Smooth muscle cell (in vitro differentiated cells): ENCODE results near the gene KCNJ5. TPM values are rescaled to one million over a fixed set of nuclear protein-coding genes. Genes with fewer than 3 reads are reported as not detected.

Experiments used
- DNase-seq: peaks from one replicate; lab custom pipeline; 2025; ENCODE audit not compliant: unreplicated experiment; lab: John Stamatoyannopoulos, UW
- H2AFZ ChIP-seq: fragments of 200-600 bp; sonication (generic); 2 replicates; pipeline ENCODE4 v1.6.0; 2016; ENCODE audit warnings: antibody characterized with exemption, low read depth, mild to moderate bottlenecking
- H3F3A ChIP-seq: fragments of 200-600 bp; sonication (generic); 2 replicates; pipeline ENCODE4 v1.6.0; 2017; ENCODE audit warnings: antibody characterized with exemption, low read depth
- H3K27ac ChIP-seq: fragments of 200-600 bp; sonication (generic); 2 replicates; pipeline ENCODE4 v1.5.1; 2016; ENCODE audit warnings: low read depth, mild to moderate bottlenecking
- H3K27me3 ChIP-seq: fragments of 200-600 bp; sonication (generic); 2 replicates; pipeline ENCODE4 v1.6.1; 2016; ENCODE audit warnings: low read depth, mild to moderate bottlenecking
- H3K36me3 ChIP-seq: fragments of 200-600 bp; sonication (generic); 2 replicates; pipeline ENCODE4 v1.5.1; 2016; ENCODE audit warnings: low read depth
- H3K4me1 ChIP-seq: fragments of 200-600 bp; sonication (generic); 2 replicates; pipeline ENCODE4 v1.5.1; 2016; ENCODE audit warnings: low read depth
- H3K4me2 ChIP-seq: fragments of 200-600 bp; sonication (generic); 2 replicates; pipeline ENCODE4 v1.6.0; 2016; ENCODE audit warnings: mild to moderate bottlenecking
- H3K4me3 ChIP-seq: fragments of 200-600 bp; sonication (generic); 2 replicates; pipeline ENCODE4 v1.5.1; 2016; ENCODE audit warnings: mild to moderate bottlenecking
- H3K79me2 ChIP-seq: fragments of 200-600 bp; sonication (generic); 2 replicates; pipeline ENCODE4 v1.6.0; 2016; ENCODE audit warnings: low read depth, mild to moderate bottlenecking
- H3K9ac ChIP-seq: fragments of 200-600 bp; sonication (generic); 2 replicates; pipeline ENCODE4 v1.6.0; 2016; ENCODE audit warnings: low read depth
- H3K9me3 ChIP-seq: fragments of 200-600 bp; sonication (generic); replicated peaks from 2 replicates; pipeline ENCODE4 v1.5.1; 2016; ENCODE audit warnings: low read depth
- H4K20me1 ChIP-seq: fragments of 200-600 bp; sonication (generic); 2 replicates; pipeline ENCODE4 v1.6.0; 2016; ENCODE audit warnings: low read depth
- CTCF ChIP-seq: fragments of 200-600 bp; sonication (generic); IDR thresholded peaks from 2 replicates; pipeline ENCODE4 v1.5.1; 2017; ENCODE audit warnings: borderline replicate concordance, mild to moderate bottlenecking, antibody characterized with exemption; ENCODE audit not compliant: insufficient read depth, poor library complexity, severe bottlenecking
- WGBS: methylation state at CpG from one replicate; pipeline ENCODE4 v1.1.7; 2016; ENCODE audit warnings: low lambda C conversion rate; 5-methylcytosine and 5-hydroxymethylcytosine counted together
- polyA plus RNA-seq: library from polyadenylated mRNA; unstranded; fragments of >200 nt; fragmentation: Nextera tagmentation; extraction: Ambion mirVana; gene quantifications from 2 replicates; pipeline ENCODE4 v1.2.1, GENCODE V29; 2016
- total RNA-seq: library from RNA; depleted of rRNA; stranded (reverse); fragments of >200 nt; gene quantifications from 2 replicates; pipeline ENCODE4 v1.2.3, GENCODE V29; 2014

The KCNJ5 gene
- total and polyA plus RNA-seq, 2 experiments from 2014 or later: 0.11 TPM; not detected in 1

GRCh38 chr11:128862908-128863660 lies 28.1 kb upstream of the KCNJ5 start:
- DNase-seq: no peak
- H3K4me1 ChIP-seq: no peaks in the 10 kb centered on the region
- peaks cover 12% of the 10 kb centered on the region for H3F3A ChIP-seq
- no peaks in the 10 kb centered on the region for H3K9me3 ChIP-seq
- no peaks in the 10 kb centered on the region for H4K20me1 ChIP-seq
- H3K27me3 ChIP-seq: no peaks in the 10 kb centered on the region
- H2AFZ ChIP-seq: no peak overlapping the region
- no peaks in the 10 kb centered on the region for H3K79me2 ChIP-seq
- no peak overlapping the region for H3K4me3 ChIP-seq
- H3K36me3 ChIP-seq: no peaks in the 10 kb centered on the region
- no peak for TF ChIP-seq CTCF
- peak overlapping the region; percentile 66 for H3K4me2 ChIP-seq
- 52% methylated on average over 4 of the region's 4 CpGs for WGBS
- H3K9ac ChIP-seq: no peak overlapping the region
- peak overlapping the region; percentile 51 for H3K27ac ChIP-seq

- no peak overlapping the region for H2AFZ ChIP-seq
- H3K9me3 ChIP-seq: no peaks in the 10 kb centered on the region
- H3K4me3 ChIP-seq: no peak overlapping the region
- no peak for DNase-seq
- H3K79me2 ChIP-seq: no peaks in the 10 kb centered on the region
- no peak overlapping the region for H3K27ac ChIP-seq
- no peak overlapping the region for H3K4me2 ChIP-seq
- H3K4me1 ChIP-seq: no peaks in the 10 kb centered on the region
- peaks cover 12% of the 10 kb centered on the region for H3F3A ChIP-seq
- no peak overlapping the region for H3K9ac ChIP-seq
- no peaks in the 10 kb centered on the region for H3K36me3 ChIP-seq
- no peak for TF ChIP-seq CTCF
- no peaks in the 10 kb centered on the region for H4K20me1 ChIP-seq
- WGBS: 56% methylated on average over 1 of the region's 1 CpG
- H3K27me3 ChIP-seq: no peaks in the 10 kb centered on the region
Observed at GRCh38 chr11:128865490-128865889, 25.7 kb upstream of the KCNJ5 start.

- Histone ChIP-seq H3K36me3 (no peaks in the 10 kb centered on the region), H3K27ac (no peak within 1 kb of the TSS), H3K4me1 (no peaks in the 10 kb centered on the region), H3K4me2 (no peak within 1 kb of the TSS), H4K20me1 (no peaks in the 10 kb centered on the region), H3F3A (peaks cover 12% of the 10 kb centered on the region), H3K9ac (no peak within 1 kb of the TSS), H3K4me3 (no peak within 1 kb of the TSS), H3K79me2 (no peaks in the 10 kb centered on the region), H3K9me3 (no peaks in the 10 kb centered on the region), H3K27me3 (peaks cover 17% of the 10 kb centered on the region), H2AFZ (no peak within 1 kb of the TSS)
- no peak for DNase-seq
- no peak for TF ChIP-seq CTCF
- 88% methylated on average over 8 of the region's 8 CpGs for WGBS
Observed at GRCh38 chr11:128867277-128867676, 23.9 kb upstream of the KCNJ5 start, which contains the start of gene KCNJ1. Gene KCNJ1 (minus strand): TSS chr11:128867296. CDS start chr11:128840243, 27,053 bp downstream.
